SU-DHL-6 (cell line): Measurements from ENCODE around the gene CORO2A.

Source experiments
- H2AFZ ChIP-seq: fragments of 200-600 bp; sonication (generic); 2 replicates; pipeline ENCODE4 v1.6.1; 2014; ENCODE audit warnings: low read depth, mild to moderate bottlenecking, moderate library complexity, mixed read lengths, antibody characterized with exemption, low read length; ENCODE audit not compliant: severe bottlenecking
- H3F3A ChIP-seq: fragments of 200-600 bp; shearing (Covaris generic); 2 replicates; pipeline ENCODE4 v1.6.0; 2016; ENCODE audit warnings: antibody characterized with exemption, mild to moderate bottlenecking; ENCODE audit not compliant: insufficient read depth
- H3K27ac ChIP-seq: fragments of 200-600 bp; sonication (generic); 2 replicates; pipeline ENCODE4 v1.5.1; 2016; ENCODE audit warnings: low read depth, mild to moderate bottlenecking, low read length, moderate library complexity, mixed read lengths
- H3K27me3 ChIP-seq: fragments of 200-600 bp; sonication (generic), shearing (Covaris generic); 2 replicates; pipeline ENCODE4 v1.6.0; 2014; ENCODE audit warnings: mild to moderate bottlenecking, low read length
- H3K36me3 ChIP-seq: fragments of 200-600 bp; sonication (generic); 2 replicates; pipeline ENCODE4 v1.6.1; 2014; ENCODE audit warnings: mild to moderate bottlenecking, low read length, mixed read lengths
- H3K4me2 ChIP-seq: fragments of 300-600, 200-600 bp; shearing (Covaris generic), sonication (generic); 2 replicates; pipeline ENCODE4 v1.6.0; 2014; ENCODE audit warnings: low read length, low read depth, mild to moderate bottlenecking; ENCODE audit not compliant: poor library complexity, severe bottlenecking
- H3K4me3 ChIP-seq: fragments of 200-600 bp; sonication (generic); 2 replicates; pipeline ENCODE4 v1.5.1; 2014; ENCODE audit warnings: antibody characterized with exemption, low read length, mild to moderate bottlenecking, mixed read lengths; ENCODE audit not compliant: insufficient read depth, poor library complexity, severe bottlenecking
- H3K79me2 ChIP-seq: fragments of 200-600 bp; sonication (generic); 2 replicates; pipeline ENCODE4 v1.6.1; 2014; ENCODE audit warnings: mild to moderate bottlenecking, low read length, moderate library complexity; ENCODE audit not compliant: insufficient read depth
- H3K9ac ChIP-seq: fragments of 200-600 bp; sonication (generic); 2 replicates; pipeline ENCODE4 v1.7.0; 2014; ENCODE audit warnings: mild to moderate bottlenecking, low read length
- H3K9me2 ChIP-seq: fragments of 200-600 bp; sonication (generic); replicated peaks from 2 replicates; pipeline ENCODE4 v1.6.1; 2014; ENCODE audit warnings: low read length; ENCODE audit not compliant: insufficient read depth
- H3K9me3 ChIP-seq: fragments of 200-600 bp; sonication (generic); 2 replicates; pipeline ENCODE4 v1.6.1; 2014; ENCODE audit warnings: low read length, mixed read lengths; ENCODE audit not compliant: insufficient read depth
- H4K20me1 ChIP-seq: fragments of 200-600 bp; sonication (generic); 2 replicates; pipeline ENCODE4 v1.6.1; 2014; ENCODE audit warnings: low read depth, mild to moderate bottlenecking, antibody characterized with exemption, low read length, moderate library complexity, mixed read lengths
- CTCF ChIP-seq: fragments of 200-600 bp; sonication (generic); IDR thresholded peaks from one replicate; pipeline ENCODE4 v1.5.1; 2017; ENCODE audit warnings: antibody characterized with exemption, mild to moderate bottlenecking, low read length, moderate library complexity; ENCODE audit not compliant: insufficient read depth, poor library complexity, severe bottlenecking
- EZH2phosphoT487 ChIP-seq: fragments of 200-600 bp; sonication (generic), shearing (Covaris generic); conservative IDR thresholded peaks from 2 replicates; pipeline ENCODE4 v1.6.1; 2018; ENCODE audit warnings: mild to moderate bottlenecking, antibody characterized with exemption, low read length, moderate library complexity, mixed read lengths

CORO2A gene

GRCh38 chr9:98232926-98233325 is 40.5 kb upstream of the CORO2A start:
- no peaks in the 10 kb centered on the region for H3K36me3 ChIP-seq
- no peak overlapping the region for H3K9ac ChIP-seq
- no peaks in the 10 kb centered on the region for H3K27me3 ChIP-seq
- H3K9me2 ChIP-seq, result no peaks in the 10 kb centered on the region
- TF ChIP-seq EZH2phosphoT487 (no peak), CTCF (no peak)
- no peak overlapping the region for H2AFZ ChIP-seq
- H3K4me2 ChIP-seq, result no peak overlapping the region
- no peaks in the 10 kb centered on the region for H3K79me2 ChIP-seq
- no peaks in the 10 kb centered on the region for H4K20me1 ChIP-seq
- no peaks in the 10 kb centered on the region for H3F3A ChIP-seq
- H3K27ac ChIP-seq, result no peak overlapping the region
- H3K4me3 ChIP-seq, result no peak overlapping the region
- no peaks in the 10 kb centered on the region for H3K9me3 ChIP-seq

DNA sequence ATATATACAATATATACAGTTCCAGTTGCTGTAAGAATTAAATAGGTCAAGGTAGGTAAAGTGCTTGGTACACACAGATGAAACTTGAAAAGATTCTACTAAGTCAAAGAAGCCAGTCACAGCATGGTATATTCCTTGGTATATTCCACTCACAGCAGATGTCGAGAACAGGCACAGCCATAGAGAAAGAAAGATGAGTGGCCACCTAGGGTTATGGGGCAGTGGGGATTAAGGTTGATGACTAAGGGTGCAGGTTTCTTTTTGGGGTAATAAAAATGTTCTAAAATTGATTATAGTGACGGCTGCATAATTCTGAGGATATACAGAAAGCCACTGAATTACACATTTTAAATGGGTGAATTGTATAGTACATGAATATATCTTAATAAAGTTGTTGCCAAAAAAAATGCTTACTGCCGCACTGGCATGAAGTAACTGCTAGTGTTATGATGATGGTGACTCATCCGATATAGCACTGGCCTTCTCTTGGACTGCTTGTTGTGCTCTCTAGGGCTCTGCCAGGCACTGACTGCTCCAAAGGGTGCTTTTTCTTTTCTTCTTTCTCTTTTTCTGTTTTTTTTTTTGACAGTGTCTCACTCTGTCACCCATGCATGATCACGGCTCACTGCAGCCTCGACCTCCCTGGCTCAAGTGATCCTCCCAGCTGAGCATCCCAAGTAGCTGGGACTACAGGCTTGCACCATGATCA is 39.5 kb upstream of the CORO2A start:
- no peak overlapping the region for H3K4me2 ChIP-seq
- H3K27ac ChIP-seq, result no peak overlapping the region

DNA sequence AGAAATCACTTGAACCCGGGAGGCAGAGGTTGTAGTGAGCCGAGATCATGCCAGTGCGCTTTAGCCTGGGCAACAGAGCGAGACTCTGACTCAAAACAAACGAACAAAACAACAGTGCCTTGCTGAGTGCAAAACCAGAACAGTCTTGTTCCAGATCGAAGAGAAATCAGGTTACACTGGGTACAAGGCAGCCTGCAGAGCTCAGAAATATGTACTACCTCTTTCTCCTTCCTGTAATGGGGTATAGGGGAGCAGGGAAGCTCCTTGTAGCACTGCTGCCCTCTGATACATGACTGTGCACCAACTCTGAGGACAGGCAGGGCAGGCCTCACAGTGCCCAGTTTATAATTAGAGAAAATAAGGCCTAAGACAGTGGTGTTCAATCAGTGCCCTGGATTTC is 38.4 kb upstream of the CORO2A start:
- Histone ChIP-seq H3K27me3 (no peaks in the 10 kb centered on the region), H3K9me3 (no peaks in the 10 kb centered on the region), H3K9ac (no peak overlapping the region), H4K20me1 (no peaks in the 10 kb centered on the region), H3K9me2 (no peaks in the 10 kb centered on the region), H3K4me2 (no peak overlapping the region), H3F3A (no peaks in the 10 kb centered on the region), H3K36me3 (no peaks in the 10 kb centered on the region), H3K4me3 (no peak overlapping the region), H3K27ac (no peak overlapping the region), H2AFZ (no peak overlapping the region), H3K79me2 (no peaks in the 10 kb centered on the region)
- TF ChIP-seq CTCF (no peak), EZH2phosphoT487 (no peak)

More for the DNA sequence above, 39.5 kb upstream of the CORO2A start:
- Histone ChIP-seq H3K9me3 (no peaks in the 10 kb centered on the region), H2AFZ (no peak overlapping the region), H3K79me2 (no peaks in the 10 kb centered on the region), H3K27me3 (no peaks in the 10 kb centered on the region), H3K9ac (no peak overlapping the region), H3K4me3 (no peak overlapping the region), H3F3A (no peaks in the 10 kb centered on the region), H3K36me3 (no peaks in the 10 kb centered on the region), H4K20me1 (no peaks in the 10 kb centered on the region), H3K9me2 (no peaks in the 10 kb centered on the region)
- TF ChIP-seq EZH2phosphoT487, result no peak
- TF ChIP-seq CTCF, result no peak
